NCI-H510A (cell line): ENCODE data around the gene GMPPB.
"Not testable (repeated sequence)": the region's sequence is repeated elsewhere in the genome, so short reads cannot be mapped to it uniquely, and the experiment has no call there.

Experiments
- DNase-seq: peaks from one replicate; lab custom pipeline; 2025; lab: John Stamatoyannopoulos, UW

The GMPPB gene

DNA sequence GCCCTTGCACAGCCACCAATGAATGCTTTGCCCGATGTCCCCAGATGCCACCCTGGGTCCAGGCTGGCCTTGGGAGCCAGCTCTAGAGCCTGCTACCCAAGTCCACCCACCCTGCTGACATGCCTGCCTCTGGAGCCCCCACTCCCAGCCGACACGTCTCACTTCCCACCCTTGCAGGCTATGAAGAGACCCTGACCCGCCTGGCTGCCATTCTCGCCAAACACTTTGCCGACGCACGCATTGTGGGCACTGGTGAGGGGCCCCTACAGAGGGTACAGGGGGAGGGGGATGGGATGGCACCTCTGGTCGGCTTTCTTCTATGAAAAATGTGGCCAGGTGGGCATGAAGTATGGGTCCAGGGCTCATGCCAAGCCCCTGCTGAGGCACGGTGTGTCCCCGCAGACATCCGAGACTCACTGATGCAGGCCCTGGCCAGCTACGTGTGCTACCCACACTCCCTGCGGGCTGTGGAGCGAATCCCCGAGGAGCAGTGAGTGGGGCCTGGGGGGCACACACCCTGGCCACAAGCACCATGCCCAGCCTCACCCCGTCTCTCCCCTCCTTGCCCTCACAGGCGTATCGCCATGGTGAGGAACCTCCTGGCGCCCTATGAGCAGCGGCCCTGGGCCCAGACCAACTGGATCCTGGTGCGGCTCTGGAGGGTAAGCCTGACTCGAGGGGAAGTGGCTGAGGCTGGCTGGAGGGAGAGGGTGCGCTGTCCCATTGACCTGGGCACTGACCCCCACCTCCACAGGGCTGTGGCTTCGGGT is 10.2 kb downstream of the GMPPB start:
- DNase-seq = no peak

DNA sequence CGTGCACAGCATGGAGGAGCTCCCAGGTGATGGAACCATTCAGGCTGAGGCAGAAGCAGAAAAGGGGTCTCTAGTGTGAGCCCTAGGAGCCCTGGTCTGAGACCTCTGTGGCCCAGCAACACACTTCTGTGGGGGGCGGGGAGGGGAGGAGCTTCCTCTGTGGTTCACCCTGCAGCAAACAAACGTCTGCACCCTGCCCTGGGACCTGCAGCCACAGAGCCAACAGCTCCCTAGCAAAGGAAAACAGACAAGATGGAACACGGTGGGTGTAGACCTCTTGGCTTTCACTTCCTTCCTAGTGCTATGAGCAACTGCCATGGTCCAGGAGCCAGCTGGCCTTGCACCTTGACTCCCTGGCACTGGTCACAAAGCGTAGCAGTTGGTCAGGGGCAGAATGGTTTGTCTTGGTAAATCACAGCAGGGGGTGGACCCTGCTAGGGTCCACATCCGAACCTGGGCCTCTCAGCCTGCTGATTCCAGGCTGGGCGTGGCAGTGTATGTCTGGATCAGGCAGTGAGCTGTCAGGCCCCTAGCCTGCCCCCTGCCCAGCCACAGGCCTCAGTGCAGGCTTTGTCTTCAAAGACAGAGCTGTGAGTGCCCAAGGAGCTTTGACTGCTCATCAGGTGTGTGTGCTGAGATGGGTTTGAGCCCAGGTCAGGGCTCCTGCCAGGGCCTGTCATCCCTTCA is 11.0 kb downstream of the GMPPB start:
- no peak for DNase-seq

DNA sequence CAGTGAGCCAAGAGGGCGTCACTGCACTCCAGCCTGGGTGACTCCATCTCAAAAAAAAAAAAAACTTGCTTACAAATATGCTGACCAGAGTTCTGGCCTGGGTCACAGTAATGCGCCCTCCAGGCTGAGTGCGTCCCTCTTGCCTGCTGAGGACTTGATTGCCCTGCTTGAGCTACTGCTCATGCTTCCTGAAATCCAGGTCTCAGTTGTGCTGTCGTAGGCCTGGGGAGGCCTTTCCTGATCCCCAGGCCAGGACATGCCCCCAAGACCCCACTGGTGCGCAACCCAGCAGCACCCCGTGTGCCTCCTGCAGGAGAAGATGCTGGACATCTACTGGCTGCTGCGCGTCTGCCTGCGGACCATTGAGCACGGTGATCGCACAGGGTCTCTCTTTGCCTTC is 11.6 kb downstream of the GMPPB start:
- no peak for DNase-seq

DNA sequence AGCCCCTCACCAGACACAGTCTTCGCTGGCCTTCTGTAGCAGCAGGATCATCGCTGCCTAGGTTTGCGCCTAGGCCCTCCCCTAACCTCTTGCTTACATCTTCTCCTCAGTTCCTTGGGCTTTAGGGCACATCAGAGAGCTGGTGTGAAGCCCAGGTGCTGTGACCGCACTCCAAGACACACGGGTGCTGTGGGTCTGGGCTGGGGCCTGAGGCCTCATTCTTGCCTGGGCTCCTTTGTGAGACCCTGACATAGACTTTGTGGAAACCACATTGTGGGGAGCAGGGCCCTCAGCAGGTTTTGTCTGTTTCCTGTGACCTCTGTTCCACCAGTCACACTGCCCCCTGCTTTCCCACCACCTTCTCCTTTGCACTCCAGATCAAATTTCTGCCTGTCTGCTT is 12.3 kb downstream of the GMPPB start:
- DNase-seq = no peak

DNA sequence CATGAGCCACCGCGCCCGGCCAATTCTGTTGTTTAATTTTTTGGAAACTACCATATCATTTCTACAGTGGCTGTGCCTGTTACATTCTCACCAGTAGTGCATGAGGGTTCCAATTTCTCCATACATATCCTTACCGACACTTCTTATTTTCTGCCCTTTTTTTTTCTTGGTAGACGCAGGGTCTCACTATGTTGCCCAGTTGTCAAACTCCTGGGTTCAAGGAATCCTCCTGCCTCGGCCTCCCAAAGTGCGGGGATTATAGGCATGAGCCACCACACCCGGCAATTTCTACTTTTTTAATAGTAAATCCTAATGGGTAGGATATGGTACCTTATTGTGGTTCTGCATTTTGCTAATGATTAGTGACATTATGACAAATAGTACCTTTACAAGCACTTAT is 13.9 kb downstream of the GMPPB start:
- no peak for DNase-seq

DNA sequence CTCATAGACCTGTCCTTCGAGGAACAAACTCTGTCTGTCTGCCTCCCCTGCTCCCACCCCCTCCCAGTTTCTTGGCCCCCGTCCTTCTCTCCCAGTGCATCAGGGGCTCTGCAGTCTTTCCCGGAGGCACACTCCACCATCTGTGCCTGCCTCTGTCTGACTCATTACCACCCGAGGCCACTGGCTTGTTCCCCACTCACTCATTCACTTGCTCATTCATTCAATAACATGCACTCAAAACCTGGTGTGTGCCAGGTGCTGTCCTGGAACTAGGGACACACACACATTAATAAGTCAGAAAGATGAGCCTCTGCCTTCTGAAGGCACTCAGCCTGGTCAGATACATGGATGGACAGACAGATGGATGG is 16.7 kb downstream of the GMPPB start:
- no peak for DNase-seq

DNA sequence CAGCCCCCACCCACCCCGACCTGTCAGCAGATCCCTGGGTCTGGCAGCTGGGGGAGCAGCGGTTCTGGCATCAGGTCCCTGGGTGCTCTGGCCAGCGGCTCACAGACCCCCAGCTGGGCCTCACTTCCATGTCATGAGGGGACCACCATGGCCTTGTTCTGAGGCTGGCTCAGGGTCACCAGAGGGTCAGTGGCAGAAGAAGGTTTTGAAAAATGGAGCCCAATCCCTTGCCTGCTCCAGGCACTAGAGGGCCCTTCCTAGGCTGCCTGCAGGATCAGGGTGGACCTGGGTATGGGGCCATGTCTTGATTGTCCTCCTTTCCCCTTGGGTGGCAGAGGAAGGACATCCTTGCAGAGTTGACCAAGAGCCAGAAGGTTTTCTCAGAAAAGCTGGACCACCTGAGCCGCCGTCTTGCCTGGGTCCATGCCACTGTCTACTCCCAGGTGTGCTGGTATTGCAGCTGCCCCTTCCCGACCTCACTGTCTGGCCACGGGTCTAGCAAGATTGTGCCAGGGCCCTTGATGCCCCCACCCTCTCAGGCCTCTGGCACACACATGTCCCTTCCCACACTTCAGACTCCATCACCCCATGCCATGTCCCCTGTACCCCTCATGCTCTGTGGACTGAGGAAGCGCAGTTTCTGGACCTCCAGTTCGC is 17.2 kb downstream of the GMPPB start:
- DNase-seq = no peak

DNA sequence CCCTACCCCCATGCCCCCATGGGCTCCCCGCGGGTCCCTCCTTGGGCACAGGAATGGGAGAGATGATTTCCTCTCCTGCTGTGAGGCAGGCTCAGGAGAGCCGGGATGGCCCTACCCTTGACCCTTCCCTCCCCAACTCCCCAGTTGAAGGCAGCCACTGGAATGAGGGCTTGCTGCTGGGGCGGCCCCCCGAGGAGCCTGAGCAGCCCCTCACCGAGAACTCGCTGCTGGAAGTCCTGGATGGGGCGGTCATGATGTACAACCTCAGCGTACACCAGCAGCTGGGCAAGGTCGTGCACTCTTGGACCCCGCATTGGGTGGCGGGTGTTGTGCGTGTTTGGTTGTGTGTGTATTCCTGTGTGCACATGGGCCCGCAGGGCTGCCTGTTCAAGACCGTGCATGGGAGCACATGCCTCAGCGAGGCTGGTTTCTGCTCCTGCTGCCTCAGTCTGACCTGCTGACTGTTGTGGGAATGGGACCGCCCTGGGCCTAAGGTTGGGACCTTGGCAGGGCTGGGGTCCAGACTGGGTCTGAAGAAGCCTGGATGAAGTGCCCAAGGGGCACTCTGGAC is 18.3 kb downstream of the GMPPB start:
- DNase-seq = no peak

DNA sequence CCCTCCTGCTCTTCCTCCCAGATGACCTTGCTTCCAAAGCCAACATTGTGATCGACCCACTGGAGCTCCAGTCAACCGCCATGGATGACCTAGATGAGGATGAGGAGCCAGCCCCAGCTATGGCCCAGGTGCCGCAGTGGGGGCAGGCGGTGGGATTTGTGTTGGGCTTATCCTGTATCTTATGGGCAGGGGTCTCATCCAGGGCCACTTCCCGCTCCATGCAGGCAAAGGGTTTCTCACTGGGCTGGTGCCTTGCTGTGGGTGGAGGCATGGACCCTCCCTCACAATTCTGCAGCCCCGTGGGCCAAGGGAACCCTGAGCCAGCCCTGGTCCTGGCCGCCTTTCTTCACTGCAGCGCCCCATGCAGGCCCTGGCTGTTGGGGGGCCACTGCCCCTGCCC is 19.1 kb downstream of the GMPPB start:
- DNase-seq = no peak

DNA sequence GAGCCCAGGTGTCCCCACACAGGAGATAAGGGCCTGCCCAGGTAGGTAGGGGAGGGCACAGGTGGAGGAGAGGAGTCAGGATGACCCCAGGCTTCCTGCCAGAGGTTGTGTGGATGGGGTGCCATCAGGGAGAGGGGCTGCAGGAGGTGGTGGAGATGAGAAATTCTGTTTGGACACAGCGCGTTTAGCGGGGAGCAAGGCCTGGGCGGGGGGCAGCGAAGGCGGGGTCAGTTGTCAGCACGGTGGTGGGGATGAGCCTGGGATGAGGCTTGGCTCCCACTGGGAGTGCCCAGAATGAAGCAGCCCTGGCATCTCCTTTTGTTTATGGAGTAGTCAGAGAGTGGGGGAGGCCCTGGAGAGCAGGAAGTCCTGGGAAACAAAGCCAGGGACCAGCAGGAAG is 19.8 kb downstream of the GMPPB start:
- DNase-seq = no peak

DNA sequence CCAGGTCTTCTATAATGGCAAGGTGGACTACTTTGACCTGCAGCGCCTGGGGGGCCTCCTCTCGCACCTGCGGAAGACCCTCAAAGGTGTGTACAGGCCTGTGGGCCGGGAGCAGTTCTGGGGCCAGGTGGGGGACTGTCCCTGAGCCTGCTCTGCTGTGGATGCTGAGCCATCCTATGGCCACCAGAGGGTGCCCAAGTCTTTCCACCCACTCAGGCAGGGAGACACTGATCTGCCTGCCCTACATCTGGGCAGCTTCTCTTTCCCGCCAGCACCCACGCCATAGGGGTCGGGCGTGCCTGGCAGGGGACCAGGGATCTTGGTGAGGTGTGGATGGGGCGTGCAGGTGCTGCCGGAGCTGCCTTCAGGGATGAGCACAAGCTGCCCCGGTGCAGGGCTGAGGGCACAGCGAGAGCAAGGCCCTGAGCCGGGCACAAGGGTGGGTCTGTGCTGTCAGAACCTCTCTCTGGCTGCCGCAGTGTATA is 20.3 kb downstream of the GMPPB start:
- no peak for DNase-seq

DNA sequence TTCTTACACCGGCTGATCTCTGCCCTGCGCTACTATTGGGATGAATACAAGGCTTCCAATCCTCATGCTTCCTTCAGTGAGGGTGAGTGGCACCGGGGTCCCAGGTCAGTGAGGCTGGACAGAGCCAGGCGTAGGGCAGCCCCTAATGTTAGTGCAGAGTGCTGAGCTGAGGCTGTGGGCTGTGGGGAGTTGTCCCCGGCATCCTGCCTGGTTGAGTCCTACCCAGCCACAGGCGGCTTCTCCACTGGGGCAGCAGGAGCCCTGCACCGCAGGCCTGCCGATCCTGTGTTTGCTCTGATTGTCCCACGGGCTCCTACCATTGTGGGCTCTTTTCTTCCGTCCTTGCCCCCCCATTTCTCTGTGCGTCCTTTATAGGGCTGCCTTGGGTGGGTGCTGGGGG is 21.1 kb downstream of the GMPPB start:
- no peak for DNase-seq

DNA sequence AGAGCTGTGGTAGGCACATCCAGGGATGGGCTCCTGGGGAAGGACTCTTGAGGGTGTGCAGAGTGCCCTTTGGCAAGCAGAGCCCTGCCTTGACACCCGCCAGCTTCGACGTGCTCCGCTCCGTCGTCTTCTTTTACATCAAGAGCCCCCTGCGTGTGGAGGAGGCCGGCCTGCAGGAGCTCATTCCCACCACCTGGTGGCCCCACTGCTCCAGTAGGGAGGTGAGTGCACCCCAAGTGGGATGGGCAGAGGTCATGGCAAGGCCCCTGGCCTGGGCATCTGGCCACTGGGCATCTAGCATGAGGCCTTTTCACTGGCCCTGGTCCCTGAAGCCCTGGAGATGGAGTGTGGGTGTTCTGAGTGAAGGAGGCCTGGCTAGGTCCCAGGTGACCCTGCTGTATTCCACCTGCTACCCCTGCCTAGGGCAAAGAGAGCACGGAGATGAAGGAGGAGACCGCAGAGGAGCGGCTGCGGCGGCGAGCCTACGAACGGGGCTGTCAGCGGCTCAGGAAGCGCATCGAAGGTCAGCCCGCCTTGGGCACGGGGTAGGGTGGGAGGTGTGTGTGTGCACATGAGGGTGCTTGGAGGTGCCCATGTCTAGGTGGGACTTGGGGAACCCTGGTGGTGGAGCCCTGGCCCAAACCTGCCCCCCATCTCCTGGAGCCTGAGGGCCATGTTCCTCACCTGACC is 22.2 kb downstream of the GMPPB start:
- DNase-seq = no peak

DNA sequence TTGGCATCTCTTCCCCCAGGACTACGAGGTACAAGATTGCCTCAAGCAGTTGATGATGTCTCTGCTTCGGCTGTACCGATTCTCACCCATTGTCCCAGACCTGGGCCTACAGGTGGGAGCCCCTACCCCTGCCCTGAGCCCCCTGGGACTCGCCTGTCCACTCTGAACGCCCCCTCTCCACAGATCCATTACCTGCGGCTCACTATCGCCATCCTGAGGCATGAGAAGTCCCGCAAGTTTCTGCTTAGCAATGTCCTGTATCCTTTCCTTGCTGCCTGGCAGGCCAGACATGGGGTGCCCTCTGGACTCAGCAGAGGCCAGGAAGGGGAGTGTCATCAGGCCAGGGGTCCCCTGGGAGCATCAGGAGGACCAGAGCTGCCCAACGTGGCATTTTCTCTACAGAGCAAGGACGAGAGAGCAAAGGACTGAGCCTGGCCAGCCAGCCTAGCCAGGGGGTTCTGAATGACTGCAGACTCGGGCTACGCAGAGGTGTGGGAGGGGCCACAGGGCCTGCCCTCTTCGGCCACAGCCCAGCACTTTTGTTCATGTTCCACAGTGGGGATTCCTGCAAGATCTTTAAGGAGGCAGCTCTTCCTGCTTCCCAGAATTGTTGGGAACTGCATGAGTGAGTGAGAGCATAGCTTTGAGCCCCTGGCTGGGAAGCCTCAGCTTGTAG is 23.2 kb downstream of the GMPPB start:
- DNase-seq = no peak

DNA sequence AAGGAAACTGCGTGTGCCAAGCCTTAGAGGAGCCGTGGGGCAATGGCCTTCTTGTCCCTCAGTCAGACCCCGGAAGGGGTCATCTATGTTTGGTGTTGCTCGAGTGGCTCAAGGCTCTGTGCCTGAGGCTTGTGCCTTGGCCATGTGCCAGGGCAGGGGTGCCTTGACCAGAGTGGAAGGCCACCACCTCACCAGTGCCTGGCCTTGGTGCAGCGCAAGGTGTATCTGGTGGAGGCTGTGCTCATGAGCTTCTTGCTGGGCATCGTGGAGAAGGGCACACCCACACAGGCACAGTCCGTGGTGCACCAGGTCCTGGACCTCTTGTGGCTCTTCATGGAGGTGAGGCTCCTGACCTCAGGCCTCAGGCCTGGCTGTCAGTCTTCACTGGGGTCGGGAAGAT is 23.7 kb downstream of the GMPPB start:
- no peak for DNase-seq

DNA sequence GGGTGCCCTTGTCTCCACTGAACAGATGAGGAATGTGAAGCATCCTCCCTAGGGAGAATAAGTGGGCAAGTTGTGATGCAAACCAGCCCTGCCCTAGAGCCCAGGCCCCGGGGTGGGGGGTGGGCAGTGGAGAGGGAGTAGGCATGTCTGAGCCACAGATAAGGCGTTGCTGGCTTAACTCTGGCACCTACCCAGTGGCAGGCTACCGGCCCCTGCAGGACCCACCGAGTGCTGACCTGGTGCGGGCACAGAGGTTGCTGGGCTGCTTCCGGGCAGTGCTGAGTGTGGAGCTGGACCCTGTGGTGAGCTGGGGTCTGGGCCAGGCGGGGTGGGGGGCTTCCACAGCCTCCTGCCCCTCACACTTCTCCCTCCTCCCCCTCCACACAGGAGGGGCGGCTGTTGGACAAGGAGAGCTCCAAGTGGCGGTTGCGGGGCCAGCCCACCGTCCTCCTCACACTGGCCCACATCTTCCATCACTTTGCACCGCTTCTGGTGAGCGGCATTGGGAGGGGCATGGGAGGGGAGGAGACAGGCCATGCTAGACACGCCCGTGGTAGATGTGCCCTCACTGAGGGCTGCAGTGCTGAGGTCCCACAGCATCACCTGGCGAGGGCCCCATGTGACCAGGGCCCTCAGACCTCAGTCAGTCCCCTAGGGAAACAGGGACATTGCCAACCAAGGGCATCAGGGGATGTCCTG is 24.3 kb downstream of the GMPPB start:
- DNase-seq = no peak

DNA sequence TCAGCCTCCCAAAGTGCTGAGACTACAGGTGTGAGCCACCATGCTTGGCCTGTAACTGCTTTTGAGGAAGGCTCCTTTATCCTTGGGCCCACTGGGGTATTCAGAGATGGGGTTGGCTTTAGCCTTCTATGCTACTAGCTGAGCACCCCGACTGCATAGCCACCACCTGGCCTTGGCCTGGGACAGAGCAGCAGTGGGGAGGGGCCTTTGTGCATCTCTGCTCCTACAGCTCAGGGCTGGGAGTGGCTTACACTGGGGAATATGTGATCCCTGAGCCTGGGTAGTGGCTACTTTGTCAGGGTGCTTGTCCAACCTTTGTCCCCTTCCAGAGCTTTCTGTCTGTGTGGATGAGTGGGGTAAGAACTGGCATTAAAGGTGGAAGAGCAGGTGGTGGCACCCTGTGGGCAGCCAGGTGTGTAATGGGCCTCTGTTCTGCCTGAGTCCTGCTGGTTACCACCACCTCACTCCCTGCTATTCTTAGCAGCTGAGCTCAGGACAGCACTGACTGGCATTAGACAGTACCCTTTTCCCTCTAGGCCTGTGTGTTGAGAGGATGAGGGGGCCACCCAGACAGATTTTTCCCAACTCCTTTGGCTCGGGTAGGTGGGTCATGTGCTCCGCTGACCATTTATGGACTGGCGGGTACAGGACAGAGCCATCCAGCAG is 28.3 kb downstream of the GMPPB start:
- not testable (repeated sequence) for DNase-seq

DNA sequence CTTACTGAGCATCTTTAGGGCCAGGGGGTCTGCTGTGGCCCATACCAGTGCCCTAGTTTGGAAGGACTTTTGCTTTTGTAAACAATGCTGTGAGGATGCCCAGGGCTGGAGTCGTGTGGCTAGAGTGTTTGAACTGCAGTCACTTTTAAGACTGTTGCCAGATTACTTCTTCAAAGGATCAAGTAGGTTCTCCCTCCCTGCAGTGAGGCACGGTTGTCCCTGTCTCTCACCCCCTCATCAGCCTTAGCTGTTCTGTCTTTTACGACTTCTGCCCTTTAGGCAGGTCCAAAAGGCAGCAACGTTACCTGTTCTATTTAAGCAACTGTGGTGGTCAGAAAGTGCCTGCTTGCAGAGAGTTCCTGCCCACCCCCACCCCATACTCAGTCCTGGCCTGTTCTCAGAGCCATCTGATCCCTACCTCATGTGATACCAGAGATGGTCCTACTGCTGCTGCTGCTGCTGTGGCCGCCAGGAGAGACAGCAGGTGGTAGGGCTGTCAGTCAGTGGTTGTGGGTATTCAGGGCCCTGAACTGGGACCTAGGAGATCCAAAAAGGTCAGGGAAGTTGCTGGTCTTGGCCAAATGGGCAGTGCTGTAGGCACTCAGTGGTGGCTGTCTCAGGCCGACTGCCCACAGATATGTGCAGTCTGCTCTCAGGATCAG is 29.2 kb downstream of the GMPPB start:
- DNase-seq = not testable (repeated sequence)

DNA sequence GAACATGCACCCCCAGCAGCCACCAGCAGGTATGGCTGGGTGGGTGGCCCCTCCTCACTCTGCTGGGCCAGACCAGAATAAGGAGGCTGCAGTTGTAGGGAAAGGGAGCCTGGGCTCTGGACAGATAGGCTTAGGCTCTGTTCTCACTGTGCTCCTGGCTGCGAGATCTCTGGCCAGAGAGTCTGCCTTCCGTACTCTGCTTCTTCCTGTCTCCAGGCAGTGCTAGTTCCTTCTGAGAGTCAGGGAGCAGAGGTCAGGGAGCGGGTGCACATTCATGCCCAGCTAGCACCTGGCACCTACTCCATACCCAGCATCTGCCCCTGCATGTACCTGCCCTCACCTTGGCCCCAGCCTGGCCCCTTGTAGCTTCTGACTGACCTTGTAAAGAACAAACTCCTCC is 32.3 kb downstream of the GMPPB start:
- DNase-seq = not testable (repeated sequence)

DNA sequence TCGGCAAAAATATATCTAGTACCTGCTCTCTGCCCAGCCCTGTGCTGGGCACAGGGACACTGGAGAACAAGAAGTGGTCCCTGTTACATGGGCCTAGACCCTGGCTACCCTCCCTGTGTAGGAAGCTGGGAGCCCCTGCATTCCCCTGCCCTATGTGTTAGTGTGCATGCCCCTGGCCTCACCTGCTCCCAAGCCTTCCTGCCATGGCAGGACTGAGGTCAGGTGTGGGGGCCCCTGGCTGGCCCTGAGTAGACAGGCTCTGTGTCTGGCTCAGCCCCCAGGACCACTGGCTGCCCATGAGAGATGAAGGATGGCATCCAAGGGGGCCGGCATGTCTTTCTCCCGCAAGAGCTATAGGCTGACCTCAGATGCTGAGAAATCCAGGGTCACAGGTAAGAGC is 32.9 kb downstream of the GMPPB start:
- DNase-seq = not testable (repeated sequence)
